GM12892 (cell line): ENCODE measurements around the gene FBXL13.
"Not testable (repeated sequence)": the region's sequence is repeated elsewhere in the genome, so short reads cannot be mapped to it uniquely, and the experiment has no call there.

ENCODE experiments used
- POLR2A ChIP-seq: IDR thresholded peaks from 2 replicates; pipeline ENCODE4 v1.6.1; 2011; ENCODE audit warnings: low read depth, low read length, control low read depth
- POLR2AphosphoS5 ChIP-seq: IDR thresholded peaks from 2 replicates; pipeline ENCODE4 v1.6.1; 2011; ENCODE audit warnings: low read depth, low read length, control low read depth
- TAF1 ChIP-seq: IDR thresholded peaks from 2 replicates; pipeline ENCODE4 v1.6.1; 2011; ENCODE audit warnings: low read depth, mild to moderate bottlenecking, control low read depth, low read length, borderline replicate concordance

DNA sequence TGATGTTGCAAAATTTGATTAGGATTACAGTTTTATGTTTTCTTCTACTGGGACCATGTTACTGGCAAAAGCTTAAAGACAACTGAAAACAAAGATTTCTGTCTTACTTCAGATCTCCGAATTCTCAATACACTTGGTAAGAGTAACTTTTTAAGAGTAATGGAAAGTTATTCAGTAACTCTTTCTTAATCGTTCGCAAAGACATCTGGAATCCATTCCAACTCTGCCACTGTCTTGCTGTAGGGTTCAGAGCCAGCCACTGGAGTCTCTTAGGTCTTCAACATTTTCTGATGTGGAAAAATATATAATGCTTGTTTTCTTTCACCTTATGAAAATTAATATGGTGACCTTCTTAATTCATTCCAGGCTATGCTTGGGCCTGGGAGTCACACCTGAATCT, 295.9 kb downstream of the FBXL13 start:
- TF ChIP-seq POLR2A, POLR2AphosphoS5, TAF1: not testable (repeated sequence)
